Progenitor cell of endocrine pancreas (in vitro differentiated cells): ENCODE measurements around the gene ATP2A2. TPM values are rescaled to one million over a fixed set of nuclear protein-coding genes. Genes with fewer than 3 reads are reported as not detected.

Source experiments
- DNase-seq: peaks from one replicate; pipeline ENCODE4 v3.0.0; 2021; ENCODE audit warnings: low spot score; ENCODE audit not compliant: unreplicated experiment
- H3K27ac Mint-ChIP-seq: 2 replicates; pipeline ENCODE4 v1.8.0; 2021; ENCODE audit warnings: mild to moderate bottlenecking, moderate library complexity, mixed read lengths
- H3K27me3 Mint-ChIP-seq: 2 replicates; pipeline ENCODE4 v1.8.0; 2021; ENCODE audit warnings: mixed read lengths
- H3K36me3 Mint-ChIP-seq: 2 replicates; pipeline ENCODE4 v1.8.0; 2022; ENCODE audit warnings: mixed read lengths; ENCODE audit not compliant: insufficient read depth
- H3K4me1 Mint-ChIP-seq: 2 replicates; pipeline ENCODE4 v1.8.0; 2021; ENCODE audit warnings: low read depth, mixed read lengths
- H3K4me3 Mint-ChIP-seq: 2 replicates; pipeline ENCODE4 v1.8.0; 2021; ENCODE audit warnings: low read depth, mild to moderate bottlenecking, moderate library complexity, mixed read lengths
- H3K9me3 Mint-ChIP-seq: 2 replicates; pipeline ENCODE4 v1.8.0; 2021; ENCODE audit warnings: low read depth, mixed read lengths
- total RNA-seq: library from RNA; stranded (reverse); gene quantifications from 2 replicates; pipeline ENCODE4 v1.2.1, GENCODE V29; 2021
- TF ChIP-seq, protein P1 (sequence below): fragments of 200-600 bp; sonication (generic); IDR thresholded peaks from one replicate; pipeline ENCODE4 v1.5.0; 2021; ENCODE audit warnings: antibody characterized with exemption, mild to moderate bottlenecking; ENCODE audit not compliant: unreplicated experiment

ATP2A2 gene
- total RNA-seq, 1 donor from 2014 or later, result 167 TPM

GRCh38 chr12:110243227-110243626 is 37.8 kb upstream of the ATP2A2 start:
- Mint-ChIP-seq H3K27me3 (no peaks in the 10 kb centered on the region), H3K4me3 (no peak overlapping the region), H3K4me1 (peaks cover 25% of the 10 kb centered on the region), H3K9me3 (no peaks in the 10 kb centered on the region), H3K27ac (no peak overlapping the region), H3K36me3 (peaks cover 10% of the 10 kb centered on the region)
- DNase-seq, result no peak
- TF ChIP-seq, protein P1, sequence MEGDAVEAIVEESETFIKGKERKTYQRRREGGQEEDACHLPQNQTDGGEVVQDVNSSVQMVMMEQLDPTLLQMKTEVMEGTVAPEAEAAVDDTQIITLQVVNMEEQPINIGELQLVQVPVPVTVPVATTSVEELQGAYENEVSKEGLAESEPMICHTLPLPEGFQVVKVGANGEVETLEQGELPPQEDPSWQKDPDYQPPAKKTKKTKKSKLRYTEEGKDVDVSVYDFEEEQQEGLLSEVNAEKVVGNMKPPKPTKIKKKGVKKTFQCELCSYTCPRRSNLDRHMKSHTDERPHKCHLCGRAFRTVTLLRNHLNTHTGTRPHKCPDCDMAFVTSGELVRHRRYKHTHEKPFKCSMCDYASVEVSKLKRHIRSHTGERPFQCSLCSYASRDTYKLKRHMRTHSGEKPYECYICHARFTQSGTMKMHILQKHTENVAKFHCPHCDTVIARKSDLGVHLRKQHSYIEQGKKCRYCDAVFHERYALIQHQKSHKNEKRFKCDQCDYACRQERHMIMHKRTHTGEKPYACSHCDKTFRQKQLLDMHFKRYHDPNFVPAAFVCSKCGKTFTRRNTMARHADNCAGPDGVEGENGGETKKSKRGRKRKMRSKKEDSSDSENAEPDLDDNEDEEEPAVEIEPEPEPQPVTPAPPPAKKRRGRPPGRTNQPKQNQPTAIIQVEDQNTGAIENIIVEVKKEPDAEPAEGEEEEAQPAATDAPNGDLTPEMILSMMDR, result no peak

- Mint-ChIP-seq H3K27ac (no peak overlapping the region), H3K4me1 (peaks cover 36% of the 10 kb centered on the region)
- TF ChIP-seq, protein P1, result no peak
These were observed 36.7 kb upstream of the ATP2A2 start for GRCh38 chr12:110244372-110244771.

GRCh38 chr12:110244829-110245228 is 36.2 kb upstream of the ATP2A2 start:
- H3K36me3 Mint-ChIP-seq, result peaks cover 7% of the 10 kb centered on the region
- no peak for DNase-seq
- peak overlapping the region; percentile 54 for H3K27ac Mint-ChIP-seq
- no peaks in the 10 kb centered on the region for H3K27me3 Mint-ChIP-seq
- TF ChIP-seq, protein P1, result no peak
- H3K9me3 Mint-ChIP-seq, result no peaks in the 10 kb centered on the region
- H3K4me3 Mint-ChIP-seq, result no peak overlapping the region
- peaks cover 39% of the 10 kb centered on the region for H3K4me1 Mint-ChIP-seq

More at GRCh38 chr12:110244372-110244771, 36.7 kb upstream of the ATP2A2 start:
- Mint-ChIP-seq H3K4me3 (no peak overlapping the region), H3K9me3 (no peaks in the 10 kb centered on the region), H3K36me3 (peaks cover 7% of the 10 kb centered on the region), H3K27me3 (no peaks in the 10 kb centered on the region)
- DNase-seq, result no peak

DNA sequence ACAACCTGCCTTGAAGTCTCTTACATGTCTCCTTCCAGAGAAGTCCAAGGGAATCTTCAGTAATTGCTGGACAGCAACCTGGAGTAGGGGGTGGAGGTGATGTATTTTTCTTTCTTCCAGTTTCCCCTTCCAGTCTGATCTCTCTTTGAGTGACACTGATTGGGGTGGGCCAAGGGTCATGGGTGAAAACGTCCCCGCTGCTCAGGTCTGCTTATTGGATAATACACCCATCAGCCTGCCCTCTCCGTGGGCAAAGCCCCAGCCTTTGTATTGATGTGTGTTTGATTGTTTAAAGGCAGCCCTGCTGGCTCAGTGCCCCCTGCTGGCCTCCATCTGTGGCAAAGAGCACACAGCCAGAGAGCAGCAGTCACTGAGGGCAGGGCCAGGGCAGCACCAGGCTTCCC is 35.7 kb upstream of the ATP2A2 start:
- Mint-ChIP-seq H3K4me1 (peaks cover 44% of the 10 kb centered on the region), H3K27me3 (no peaks in the 10 kb centered on the region), H3K4me3 (no peak overlapping the region), H3K36me3 (peaks cover 7% of the 10 kb centered on the region), H3K27ac (no peak overlapping the region), H3K9me3 (no peaks in the 10 kb centered on the region)
- DNase-seq, result no peak
- TF ChIP-seq, protein P1, result peak; percentile 26

- TF ChIP-seq, protein P1, result no peak
- H3K27me3 Mint-ChIP-seq, result no peaks in the 10 kb centered on the region
- H3K4me1 Mint-ChIP-seq, result peaks cover 44% of the 10 kb centered on the region
- H3K27ac Mint-ChIP-seq, result peak overlapping the region; percentile 93
- H3K36me3 Mint-ChIP-seq, result peaks cover 7% of the 10 kb centered on the region
- no peak for DNase-seq
- H3K9me3 Mint-ChIP-seq, result no peaks in the 10 kb centered on the region
- H3K4me3 Mint-ChIP-seq, result peak overlapping the region; percentile 21
These were observed 34.3 kb upstream of the ATP2A2 start for GRCh38 chr12:110246636-110247339.
